MCF 10A (cell line): ENCODE results near the gene C6. TPM values are rescaled to one million over a fixed set of nuclear protein-coding genes. Genes with fewer than 3 reads are reported as not detected.
A peak's percentile ranks its signal among the peaks of the same experiment; 100 is the strongest.

Source experiments
- Bru-seq: library from RNA; stranded (reverse); fragments of 400-500 nt; gene quantifications from one replicate; lab custom pipeline; 2021; lab: Mats Ljungman, UMichigan
- BruChase-seq, 2 experiments: library from RNA; stranded (reverse); fragments of 400-500 nt; gene quantifications; one replicate each; lab custom pipeline; 2021; lab: Mats Ljungman, UMichigan
- BruUV-seq: library from RNA; stranded (reverse); fragments of 400-500 nt; replicated peaks from 2 replicates; lab custom pipeline; 2021; lab: Mats Ljungman, UMichigan
- CTCF ChIA-PET: fragments of 300-600 bp; sonication (Branson Sonifier 250); formaldehyde crosslinking; extraction: SDS; loops from one replicate; lab custom pipeline; 2021; ENCODE audit warnings: antibody characterized with exemption, inconsistent platforms; lab: Yijun Ruan, JAX
- POLR2A ChIA-PET: fragments of 300-600, 350-650 bp; sonication (Branson Sonifier 250); formaldehyde crosslinking; extraction: SDS; loops from one replicate; lab custom pipeline; 2020; ENCODE audit warnings: antibody characterized with exemption, inconsistent platforms; lab: Yijun Ruan, JAX
- DNase-seq: peaks from one replicate; pipeline ENCODE4 v3.0.0-alpha.2; 2018; ENCODE audit not compliant: unreplicated experiment
- H3K27ac Mint-ChIP-seq: one replicate; pipeline ENCODE4 v1.8.0; 2022; ENCODE audit warnings: mild to moderate bottlenecking, low read depth, mixed read lengths; ENCODE audit not compliant: unreplicated experiment
- H3K27me3 Mint-ChIP-seq: one replicate; pipeline ENCODE4 v1.8.0; 2022; ENCODE audit warnings: mixed read lengths; ENCODE audit not compliant: insufficient read depth, unreplicated experiment
- H3K36me3 Mint-ChIP-seq: one replicate; pipeline ENCODE4 v1.8.0; 2022; ENCODE audit warnings: mild to moderate bottlenecking, moderate library complexity, mixed read lengths; ENCODE audit not compliant: insufficient read depth, unreplicated experiment
- H3K4me1 Mint-ChIP-seq: one replicate; pipeline ENCODE4 v1.8.0; 2022; ENCODE audit warnings: mixed read lengths; ENCODE audit not compliant: insufficient read depth, unreplicated experiment
- H3K4me3 Mint-ChIP-seq: one replicate; pipeline ENCODE4 v1.8.0; 2022; ENCODE audit warnings: mild to moderate bottlenecking, moderate library complexity, mixed read lengths; ENCODE audit not compliant: unreplicated experiment
- H3K9me3 Mint-ChIP-seq: one replicate; pipeline ENCODE4 v1.8.0; 2022; ENCODE audit warnings: mixed read lengths; ENCODE audit not compliant: unreplicated experiment
- CTCF ChIP-seq: fragments of 200-600 bp; IDR thresholded peaks from one replicate; pipeline ENCODE4 v1.8.0; 2022; ENCODE audit warnings: antibody characterized with exemption, mild to moderate bottlenecking; ENCODE audit not compliant: unreplicated experiment
- intact Hi-C: fragments of 100-400 bp; cut with micrococcal nuclease; formaldehyde crosslinking; loops from 2 replicates; pipeline ENCODE4 v1.14.1; 2022
- long read RNA-seq: library from polyadenylated mRNA; stranded (forward); transcript quantifications from one replicate; pipeline ENCODE4 v2.0.0, GENCODE V29; 2022
- total RNA-seq: library from RNA; stranded (reverse); gene quantifications from 2 replicates; pipeline ENCODE4 v1.2.3, GENCODE V29; 2022

Gene C6
- total RNA-seq (not detected in 2 replicates), Bru-seq, nascent RNA (percentile 2 among the genes with signal in this experiment), BruChase-seq, experiment 1, labeled RNA remaining after a 6-hour chase (percentile 4 among the genes with signal in this experiment), BruChase-seq, experiment 2, labeled RNA remaining after a 2-hour chase (percentile 5 among the genes with signal in this experiment)
- long read RNA-seq, result 0 reads

GRCh38 chr5:41213340-41213739, at the start of gene C6:
C6 (minus strand) TSS chr5:41213532; CDS start chr5:41203230, 10,302 bp downstream.
- Mint-ChIP-seq H3K9me3 (no peaks in the 10 kb centered on the region), H3K4me1 (no peaks in the 10 kb centered on the region), H3K27ac (no peak within 1 kb of the TSS), H3K27me3 (no peaks in the 10 kb centered on the region), H3K4me3 (no peak within 1 kb of the TSS), H3K36me3 (no peaks in the 10 kb centered on the region)
- no TSS peak for BruUV-seq
- DNase-seq, result no peak
- ChIA-PET CTCF (no interaction called here), POLR2A (no interaction called here)
- intact Hi-C loops, result no loop called here
- no peak for TF ChIP-seq CTCF

GRCh38 chr5:41256400-41256799, 43.1 kb upstream of the C6 start:
- H3K27ac Mint-ChIP-seq, result no peak overlapping the region
- CTCF ChIA-PET, result interaction anchor here (0.6 to 1.3 kb wide), 3 partner anchors 13 to 427 kb away, joined by 3 read pairs; no protein-coding TSS in a partner anchor
- intact Hi-C loops, result no loop called here
- H3K9me3 Mint-ChIP-seq, result no peaks in the 10 kb centered on the region
- peaks cover under 1% of the 10 kb centered on the region for H3K27me3 Mint-ChIP-seq
- no peaks in the 10 kb centered on the region for H3K36me3 Mint-ChIP-seq
- DNase-seq, result peak; percentile 42
- no peak overlapping the region for H3K4me3 Mint-ChIP-seq
- no peaks in the 10 kb centered on the region for H3K4me1 Mint-ChIP-seq
- BruUV-seq, result no TSS peak
- no peak for TF ChIP-seq CTCF
- POLR2A ChIA-PET, result no interaction called here

- Mint-ChIP-seq H3K4me3 (no peak overlapping the region), H3K4me1 (no peaks in the 10 kb centered on the region), H3K36me3 (no peaks in the 10 kb centered on the region), H3K27me3 (no peaks in the 10 kb centered on the region), H3K9me3 (no peaks in the 10 kb centered on the region), H3K27ac (no peak overlapping the region)
- ChIA-PET CTCF (no interaction called here), POLR2A (interaction anchor here (0.8 kb wide), 1 partner anchor 17 kb away, joined by 4 read pairs; no protein-coding TSS in a partner anchor)
- intact Hi-C loops, result no loop called here
- no peak for TF ChIP-seq CTCF
- no peak for DNase-seq
- no TSS peak for BruUV-seq
These were observed 39.8 kb upstream of the C6 start for GRCh38 chr5:41253109-41253508.

GRCh38 chr5:41252036-41252435, 38.7 kb upstream of the C6 start:
- H3K27me3 Mint-ChIP-seq, result no peaks in the 10 kb centered on the region
- DNase-seq, result no peak
- intact Hi-C loops, result no loop called here

More at GRCh38 chr5:41252036-41252435, 38.7 kb upstream of the C6 start:
- Mint-ChIP-seq H3K9me3 (no peaks in the 10 kb centered on the region), H3K36me3 (no peaks in the 10 kb centered on the region), H3K4me3 (no peak overlapping the region), H3K27ac (no peak overlapping the region), H3K4me1 (no peaks in the 10 kb centered on the region)
- no peak for TF ChIP-seq CTCF
- no TSS peak for BruUV-seq
- CTCF ChIA-PET, result interaction anchor here (0.9 kb wide), 1 partner anchor 373 kb away, joined by 3 read pairs; no protein-coding TSS in a partner anchor
- POLR2A ChIA-PET, result interaction anchor here (0.8 kb wide), 1 partner anchor 71 kb away, joined by 3 read pairs; no protein-coding TSS in a partner anchor
